Activated CD4-positive, CD25-positive, alpha-beta regulatory T cell treated with anti-CD3 and anti-CD28 coated beads, Interleukin-2, amount 50 U/mL, for 72 hours (primary cell): ENCODE measurements around the gene COL7A1.
A peak's percentile ranks its signal among the peaks of the same experiment; 100 is the strongest.
"Not testable (repeated sequence)": the region's sequence is repeated elsewhere in the genome, so short reads cannot be mapped to it uniquely, and the experiment has no call there.

Experiments used
- DNase-seq: peaks from one replicate; pipeline ENCODE4 v3.0.0; 2021

The COL7A1 gene

DNA sequence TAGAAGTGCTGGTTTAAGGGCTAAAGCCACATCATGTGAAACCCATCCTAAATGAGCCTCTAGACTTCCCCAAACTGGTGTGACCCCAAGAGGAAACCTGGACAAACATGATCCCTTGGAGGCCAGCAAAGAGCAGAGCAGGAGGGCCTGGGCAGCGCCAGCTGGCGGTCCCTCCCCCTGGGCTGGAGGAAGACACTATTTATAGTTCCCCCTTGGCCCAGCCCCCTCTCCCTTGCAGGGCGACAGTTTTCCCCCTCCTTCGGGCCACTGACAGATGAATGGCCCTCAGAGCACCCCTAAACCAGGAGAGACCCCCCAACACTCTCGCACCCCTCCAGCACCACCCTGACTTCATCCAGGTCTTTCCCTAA, 34.5 kb downstream of the COL7A1 start:
- no peak for DNase-seq

DNA sequence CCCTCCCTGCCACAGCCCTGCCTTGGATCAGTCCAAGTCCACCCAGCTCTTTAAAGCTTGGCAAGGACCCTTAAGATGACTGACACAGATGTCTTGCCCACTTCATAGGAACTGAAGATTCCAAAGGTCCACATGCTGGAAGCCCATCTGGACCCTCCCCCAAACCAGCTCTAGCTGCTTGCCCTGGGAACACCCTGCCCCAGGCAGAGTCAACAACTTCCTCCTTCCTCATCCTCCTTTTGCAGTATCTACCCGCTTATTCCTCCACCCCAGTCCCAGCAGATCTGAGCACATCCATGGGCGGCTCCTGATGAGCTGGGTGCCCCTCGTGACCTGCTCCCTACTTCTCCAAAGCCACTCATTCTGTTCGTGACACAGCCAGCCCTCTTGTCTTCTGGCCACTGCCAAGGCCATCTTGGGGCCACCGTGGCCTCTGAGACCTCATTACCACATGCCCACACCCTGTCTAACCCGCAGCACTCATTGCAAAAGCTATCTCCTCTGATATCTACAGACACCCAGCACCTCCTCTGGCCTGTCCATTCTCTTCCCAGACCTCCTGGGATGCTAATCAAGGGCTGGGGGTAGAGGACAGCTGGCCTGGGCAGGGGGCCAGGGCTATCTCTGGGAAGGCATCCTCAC, 36.5 kb downstream of the COL7A1 start:
- DNase-seq, result no peak

DNA sequence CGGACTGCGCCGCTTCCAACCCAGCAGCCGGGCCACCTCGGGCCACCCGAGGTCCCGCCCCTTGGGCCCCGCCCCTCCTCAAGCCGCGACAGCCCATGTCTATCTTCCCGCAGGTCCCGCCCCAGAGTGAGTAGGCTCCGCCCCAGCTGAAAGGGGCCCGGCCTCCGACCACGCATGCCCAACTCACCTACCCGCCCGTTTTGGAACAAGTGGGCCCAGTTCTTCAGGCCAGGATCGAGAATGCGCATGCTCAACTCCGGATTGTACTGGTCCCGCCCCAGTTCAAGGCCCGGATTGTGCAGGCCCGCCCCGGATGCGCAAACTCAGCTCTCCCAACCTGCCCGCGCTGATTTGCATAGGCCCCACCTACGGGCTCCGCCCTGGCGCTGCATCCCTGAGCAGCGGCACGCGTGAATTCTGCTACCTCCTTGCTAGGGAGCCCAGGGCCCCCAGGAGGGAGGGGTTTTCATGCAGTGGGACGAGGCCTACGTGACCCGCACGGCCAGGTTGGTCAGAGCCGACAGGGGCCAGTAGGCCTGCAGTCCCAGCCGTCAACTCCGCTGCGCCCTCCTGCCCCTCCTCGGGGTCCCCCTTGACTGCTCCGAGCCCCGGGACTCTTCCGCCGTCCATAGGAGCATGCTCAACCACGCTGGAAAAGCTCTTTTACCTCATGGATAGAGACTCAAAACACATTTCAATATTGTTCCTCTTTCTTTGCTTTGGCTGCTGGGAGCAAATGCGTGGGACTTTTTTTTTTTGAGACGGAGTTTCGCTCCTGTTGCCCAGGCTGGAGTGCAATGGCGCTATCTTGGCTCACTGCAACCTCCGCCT, 38.1 kb downstream of the COL7A1 start, which contains the start of gene PFKFB4:
PFKFB4 (minus strand) TSS at position 8 of the 831 bp plus-strand sequence. CDS start 26 bp downstream, outside the sequence.
- DNase-seq, result peak; percentile 99

- DNase-seq, result no peak
Observed at GRCh38 chr3:48555949-48556795, 39.0 kb downstream of the COL7A1 start.

- DNase-seq, result no peak
Observed at GRCh38 chr3:48555231-48555948, 39.7 kb downstream of the COL7A1 start.

DNA sequence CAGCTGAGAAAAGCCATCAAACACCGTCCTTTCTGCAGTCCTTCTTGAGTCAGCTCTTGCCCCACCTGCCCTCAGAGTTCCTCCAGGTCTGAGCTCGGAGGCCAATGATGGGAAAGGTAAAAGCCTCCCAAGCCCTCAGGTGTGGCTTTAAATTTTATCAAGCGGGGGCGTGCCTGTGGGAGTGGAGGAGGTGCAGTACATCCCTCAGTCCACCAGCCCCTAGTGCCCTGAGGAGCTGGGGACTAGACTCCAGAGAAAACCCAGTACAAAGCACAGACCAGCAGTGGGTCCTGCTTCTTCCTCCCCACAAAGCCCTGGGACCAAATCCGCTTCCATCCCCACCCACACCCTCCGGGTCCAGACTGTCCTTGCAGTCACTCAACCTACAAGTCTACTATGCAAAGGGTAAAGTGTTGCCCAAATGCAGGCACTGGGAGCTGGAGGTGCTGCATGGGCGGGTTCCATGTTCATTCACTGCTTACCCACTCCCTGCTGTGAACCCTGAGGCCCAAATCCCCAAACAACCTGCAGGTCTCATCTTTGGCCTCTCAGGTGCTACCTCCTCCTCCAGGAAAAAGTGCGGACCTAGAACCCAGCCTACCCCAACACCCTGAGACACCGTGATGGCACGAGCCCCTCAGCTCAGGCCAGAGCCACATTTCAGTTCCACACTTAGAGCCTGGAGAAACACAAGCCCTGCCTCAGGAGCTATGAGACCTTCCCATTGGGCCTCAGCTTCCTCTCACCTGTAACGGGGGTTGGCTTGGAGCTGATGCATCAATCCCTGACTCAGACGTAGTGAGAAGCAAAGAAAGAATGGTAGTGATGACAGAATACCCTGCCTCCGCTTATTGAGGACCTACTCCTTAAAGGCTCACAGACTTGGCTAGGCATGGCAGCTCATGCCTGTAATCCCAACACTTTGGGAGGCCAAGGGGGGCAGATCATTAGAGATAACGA, 41.0 kb downstream of the COL7A1 start:
- no peak for DNase-seq

DNA sequence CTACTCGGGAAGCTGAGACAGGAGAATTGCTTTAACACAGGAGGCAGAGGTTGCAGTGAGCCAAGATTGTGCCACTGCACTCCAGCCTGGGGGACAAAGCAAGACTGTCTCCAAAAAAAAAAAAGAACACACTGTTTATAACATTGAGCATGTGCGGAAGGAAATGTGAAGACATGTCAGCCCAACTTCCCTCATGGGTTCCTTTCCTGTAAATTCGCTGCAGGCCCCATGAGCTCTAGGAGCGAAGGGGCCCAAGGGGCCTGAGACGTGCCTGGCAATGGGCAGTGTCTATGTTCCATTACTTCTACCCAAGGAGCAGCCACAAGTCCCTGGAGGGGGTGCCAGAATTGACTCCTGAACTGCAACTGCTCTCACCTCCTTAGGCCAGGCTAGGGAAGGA, 41.8 kb downstream of the COL7A1 start:
- no peak for DNase-seq

- DNase-seq, result no peak
Observed at GRCh38 chr3:48552111-48552951, 42.8 kb downstream of the COL7A1 start.

- DNase-seq, result not testable (repeated sequence)
Observed at GRCh38 chr3:48551651-48552050, 43.5 kb downstream of the COL7A1 start.

DNA sequence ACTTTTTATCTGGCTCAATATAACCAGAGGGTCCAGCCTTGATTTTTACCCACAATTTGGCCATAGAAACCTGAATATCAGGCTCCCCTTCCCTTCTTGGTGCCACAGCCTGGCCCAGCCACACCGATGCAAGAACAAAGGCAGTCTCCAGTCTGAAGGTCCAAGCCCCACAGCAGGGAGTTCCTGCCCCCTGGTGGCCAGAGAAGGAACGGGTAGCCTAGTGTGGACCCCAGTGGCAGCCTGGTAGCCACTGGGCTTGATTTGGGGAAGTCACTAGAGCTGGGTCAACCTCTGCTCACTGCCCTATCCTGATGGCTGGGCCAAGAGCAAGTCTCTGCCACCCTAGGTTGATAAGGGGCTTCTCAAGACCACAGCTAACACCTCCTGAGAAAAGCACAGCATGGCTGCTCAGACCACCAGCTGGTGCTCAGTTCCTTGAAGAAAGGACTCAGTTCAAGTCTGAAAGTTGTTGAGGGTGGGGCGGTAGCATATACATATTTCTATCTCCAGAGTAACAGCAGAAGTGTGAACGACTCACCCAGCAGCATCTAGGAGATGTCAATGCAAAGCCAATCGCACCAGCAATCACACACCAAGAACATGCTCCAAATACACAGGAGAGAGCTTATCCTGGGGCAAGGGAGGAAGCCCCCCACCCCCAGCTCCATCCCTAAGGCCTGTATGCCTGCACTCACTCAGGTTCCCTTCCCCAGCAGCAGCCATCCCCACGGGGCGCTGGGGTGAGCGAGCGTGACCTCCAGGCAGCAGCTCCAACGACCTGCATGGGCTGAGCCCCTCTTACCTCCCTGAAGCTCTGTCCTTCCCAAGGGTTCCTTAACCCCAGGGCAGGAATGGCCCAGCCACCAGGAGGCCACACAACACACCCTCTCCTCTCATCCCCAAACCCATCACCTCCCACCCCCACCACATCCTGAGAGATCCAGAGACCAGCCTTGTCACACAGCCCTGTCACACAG, 46.1 kb downstream of the COL7A1 start:
- DNase-seq, result peak; percentile 86

- DNase-seq, result no peak
Observed at GRCh38 chr3:48548126-48548525, 47.0 kb downstream of the COL7A1 start.

- DNase-seq, result no peak
Observed at GRCh38 chr3:48546203-48546829, 48.8 kb downstream of the COL7A1 start.

- no peak for DNase-seq
Observed at GRCh38 chr3:48544141-48544540, 51.0 kb downstream of the COL7A1 start.

GRCh38 chr3:48543271-48543866, 51.8 kb downstream of the COL7A1 start:
- no peak for DNase-seq

GRCh38 chr3:48538451-48538850, 56.7 kb downstream of the COL7A1 start:
- DNase-seq, result no peak

- no peak for DNase-seq
Observed at GRCh38 chr3:48536785-48537184, 58.3 kb downstream of the COL7A1 start.

DNA sequence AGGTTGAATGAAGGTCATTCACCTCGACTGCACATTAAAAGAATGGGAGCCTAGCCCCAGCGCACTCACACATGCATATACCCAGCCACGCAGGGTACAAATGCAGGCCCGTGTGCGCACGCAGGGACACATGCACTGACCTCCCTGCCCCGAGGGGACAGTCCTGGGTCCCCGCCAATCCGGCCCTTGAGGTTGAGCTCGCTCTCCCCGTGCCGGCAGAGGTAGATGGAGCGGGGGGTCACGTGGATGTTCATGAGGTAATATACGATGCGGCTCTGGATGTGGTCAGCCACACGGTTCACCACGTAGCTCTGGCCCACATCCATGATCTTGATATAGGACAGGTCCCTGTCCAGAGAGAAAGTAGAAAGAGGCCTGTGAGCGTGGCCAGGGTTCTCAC, 59.0 kb downstream of the COL7A1 start:
- DNase-seq, result no peak

- DNase-seq, result no peak
Observed at GRCh38 chr3:48535578-48535977, 59.6 kb downstream of the COL7A1 start.
